ENCODE results near the gene PRCC. TPM values are rescaled to one million over a fixed set of nuclear protein-coding genes. Genes with fewer than 3 reads are reported as not detected.

The PRCC gene
- total and polyA plus RNA-seq, 9 donors = 24.7 to 72.5 (median 50.9) TPM

DNA sequence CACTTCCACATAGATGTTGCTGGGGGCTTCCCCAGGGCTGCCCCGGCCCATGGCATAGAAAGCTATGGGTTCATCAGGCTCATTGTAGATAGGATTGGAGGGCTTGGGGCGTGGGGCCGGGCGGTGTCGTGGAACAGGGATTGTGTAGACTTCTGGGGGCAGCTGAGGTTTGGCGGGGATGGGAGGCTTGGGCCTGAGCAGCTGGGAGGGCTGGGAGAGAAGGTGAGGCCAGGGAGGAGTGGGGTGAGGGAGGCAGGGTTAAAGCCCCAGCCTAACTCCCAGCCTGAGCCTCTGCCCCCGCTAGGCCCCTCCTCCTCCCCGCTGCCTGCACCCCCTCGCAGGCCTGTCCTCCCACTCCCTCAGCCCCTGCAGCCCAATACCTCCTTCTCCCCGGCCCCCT, 41.9 kb downstream of the PRCC start:
- H3K9me3 ChIP-seq = no peaks in the 10 kb centered on the region
- intact Hi-C loops (cut with DNase I) = no loop called here
- no peaks in the 10 kb centered on the region for H3K27me3 ChIP-seq
- H3K27ac ChIP-seq = no peak overlapping the region
- TF ChIP-seq, protein P1, sequence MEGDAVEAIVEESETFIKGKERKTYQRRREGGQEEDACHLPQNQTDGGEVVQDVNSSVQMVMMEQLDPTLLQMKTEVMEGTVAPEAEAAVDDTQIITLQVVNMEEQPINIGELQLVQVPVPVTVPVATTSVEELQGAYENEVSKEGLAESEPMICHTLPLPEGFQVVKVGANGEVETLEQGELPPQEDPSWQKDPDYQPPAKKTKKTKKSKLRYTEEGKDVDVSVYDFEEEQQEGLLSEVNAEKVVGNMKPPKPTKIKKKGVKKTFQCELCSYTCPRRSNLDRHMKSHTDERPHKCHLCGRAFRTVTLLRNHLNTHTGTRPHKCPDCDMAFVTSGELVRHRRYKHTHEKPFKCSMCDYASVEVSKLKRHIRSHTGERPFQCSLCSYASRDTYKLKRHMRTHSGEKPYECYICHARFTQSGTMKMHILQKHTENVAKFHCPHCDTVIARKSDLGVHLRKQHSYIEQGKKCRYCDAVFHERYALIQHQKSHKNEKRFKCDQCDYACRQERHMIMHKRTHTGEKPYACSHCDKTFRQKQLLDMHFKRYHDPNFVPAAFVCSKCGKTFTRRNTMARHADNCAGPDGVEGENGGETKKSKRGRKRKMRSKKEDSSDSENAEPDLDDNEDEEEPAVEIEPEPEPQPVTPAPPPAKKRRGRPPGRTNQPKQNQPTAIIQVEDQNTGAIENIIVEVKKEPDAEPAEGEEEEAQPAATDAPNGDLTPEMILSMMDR (IDR thresholded peaks at IDR 0.05) = no peak
- TF ChIP-seq POLR2A (IDR thresholded peaks at IDR 0.05) (no peak), EP300 (IDR thresholded peaks at IDR 0.05) (no peak)
- H3K36me3 ChIP-seq = no peaks in the 10 kb centered on the region
- 69 to 78% (median 73%) methylated on average over 9 to 10 of the region's 10 CpGs for WGBS, 3 donors
- H3K4me1 ChIP-seq (ENCODE audit: insufficient read depth) = peaks cover 12% of the 10 kb centered on the region
- no peak for DNase-seq
- no peak overlapping the region for H3K4me3 ChIP-seq

DNA sequence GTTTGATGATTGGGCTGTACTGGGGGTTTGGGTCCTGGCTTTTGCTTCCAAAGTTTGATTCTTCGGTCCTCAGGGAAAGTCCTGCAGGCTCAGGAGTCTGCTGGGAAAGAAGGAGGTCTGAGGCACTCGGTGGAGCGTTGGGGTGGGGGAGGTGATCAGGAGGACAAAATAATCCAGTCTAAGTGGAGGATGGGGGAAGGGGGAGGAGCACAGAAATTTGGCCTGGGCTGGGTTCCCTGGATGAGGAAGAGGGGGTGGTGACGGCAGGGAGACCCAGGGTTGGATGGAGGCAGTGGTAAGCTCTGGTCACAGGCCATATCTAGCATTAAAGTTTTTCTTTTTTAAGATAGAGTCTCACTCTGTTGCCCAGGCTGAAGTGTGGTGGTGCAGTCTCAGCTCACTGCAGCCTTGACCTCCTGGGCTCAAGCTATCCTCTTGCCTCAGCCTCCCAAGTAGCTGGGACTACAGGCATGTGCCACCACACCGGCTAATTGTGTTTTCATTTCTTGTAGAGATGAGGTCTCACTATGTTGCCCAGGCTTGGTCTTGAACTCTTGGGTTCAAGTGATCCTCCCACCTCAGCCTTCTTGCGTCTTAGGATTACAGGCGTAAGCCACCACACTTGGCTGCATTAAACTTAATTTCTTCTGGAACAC, 42.5 kb downstream of the PRCC start:
- H3K27me3 ChIP-seq = no peaks in the 10 kb centered on the region
- WGBS, 3 donors = 66 to 69% (median 68%) methylated on average over 7 of the region's 7 CpGs
- H3K27ac ChIP-seq = no peak overlapping the region
- TF ChIP-seq, protein P1 (IDR thresholded peaks at IDR 0.05) = no peak
- no peak for TF ChIP-seq EP300 (IDR thresholded peaks at IDR 0.05)
- TF ChIP-seq POLR2A (IDR thresholded peaks at IDR 0.05) = no peak
- intact Hi-C loops (cut with DNase I) = no loop called here
- no peaks in the 10 kb centered on the region for H3K9me3 ChIP-seq
- H3K4me3 ChIP-seq = no peak overlapping the region
- H3K36me3 ChIP-seq = no peaks in the 10 kb centered on the region
- DNase-seq = peak in 1 of 5 donors; percentile 9
- H3K4me1 ChIP-seq (ENCODE audit: insufficient read depth) = peaks cover 12% of the 10 kb centered on the region

DNA sequence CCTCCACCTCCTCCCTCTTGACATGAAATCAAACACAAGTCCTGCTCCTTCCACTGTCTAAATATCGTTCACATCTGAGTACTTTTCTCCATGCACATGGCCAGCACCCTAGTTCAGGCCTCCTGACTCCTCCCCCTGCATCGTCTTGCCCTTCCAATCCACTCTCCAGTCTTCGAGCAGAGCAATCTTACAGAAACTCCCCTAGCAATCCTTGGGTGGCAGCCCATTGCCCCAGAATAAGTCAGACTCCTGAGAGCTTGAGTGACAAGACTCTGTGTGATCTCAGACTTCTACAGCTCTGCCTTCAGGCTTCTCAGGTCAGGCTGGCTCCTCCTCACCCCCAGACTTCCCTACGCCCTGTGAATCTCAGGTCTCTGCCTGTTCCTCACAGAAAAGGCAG, 43.8 kb downstream of the PRCC start:
- TF ChIP-seq POLR2A (IDR thresholded peaks at IDR 0.05) (no peak), EP300 (IDR thresholded peaks at IDR 0.05) (no peak)
- TF ChIP-seq, protein P1 (IDR thresholded peaks at IDR 0.05) = no peak
- no peaks in the 10 kb centered on the region for H3K27me3 ChIP-seq
- peaks cover 5% of the 10 kb centered on the region for H3K4me1 ChIP-seq (ENCODE audit: insufficient read depth)
- WGBS, 3 donors = 48 to 59% (median 53%) methylated on average over 4 of the region's 4 CpGs
- intact Hi-C loops (cut with DNase I) = no loop called here
- H3K4me3 ChIP-seq = no peak overlapping the region
- H3K36me3 ChIP-seq = no peaks in the 10 kb centered on the region
- H3K27ac ChIP-seq = no peak overlapping the region
- H3K9me3 ChIP-seq = no peaks in the 10 kb centered on the region
- no peak for DNase-seq

DNA sequence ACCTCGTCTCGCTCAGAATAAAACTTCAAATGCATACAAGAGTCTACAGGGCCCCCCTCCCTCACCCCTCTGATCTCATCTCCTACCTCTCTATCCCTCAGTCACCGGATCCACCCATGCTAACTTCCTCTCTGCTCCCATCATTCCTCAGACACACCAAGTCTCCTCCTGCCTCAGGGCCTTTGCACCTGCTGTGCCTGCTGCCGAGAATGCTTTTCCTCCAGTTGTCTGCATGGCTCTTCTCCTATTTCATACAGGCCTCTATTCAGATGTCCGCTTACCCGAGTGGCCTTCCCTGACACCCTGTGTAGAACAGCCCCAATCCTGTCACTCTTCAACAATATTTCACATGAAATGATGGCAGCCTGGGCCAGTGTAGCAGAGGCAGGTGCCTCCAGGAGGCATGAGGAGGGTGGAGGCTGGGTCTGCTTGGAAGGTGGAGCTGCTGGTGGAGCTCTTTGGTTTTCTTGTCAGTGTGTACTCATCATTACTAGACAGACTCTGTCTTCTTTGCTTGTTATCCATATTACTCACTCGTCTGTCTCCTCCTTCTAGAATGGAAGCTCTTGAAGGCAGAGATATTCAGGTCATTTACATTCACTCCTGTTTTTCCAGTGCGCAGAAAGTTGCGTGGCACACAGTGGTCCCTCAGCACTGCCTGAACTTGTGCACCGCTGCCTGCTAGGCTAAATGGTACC, 45.1 kb downstream of the PRCC start:
- Histone ChIP-seq H3K27me3 (no peaks in the 10 kb centered on the region), H3K4me1 (ENCODE audit: insufficient read depth) (peaks cover 5% of the 10 kb centered on the region), H3K9me3 (no peaks in the 10 kb centered on the region), H3K4me3 (no peak overlapping the region), H3K27ac (no peak overlapping the region), H3K36me3 (no peaks in the 10 kb centered on the region)
- no peak for DNase-seq
- intact Hi-C loops (cut with DNase I) = no loop called here
- TF ChIP-seq, protein P1 (IDR thresholded peaks at IDR 0.05) = no peak
- TF ChIP-seq EP300 (IDR thresholded peaks at IDR 0.05) = no peak
- TF ChIP-seq POLR2A (IDR thresholded peaks at IDR 0.05) = no peak
- WGBS, 3 donors = 96 to 98% (median 98%) methylated on average over 10 of the region's 10 CpGs
